ENCODE results near the gene XPR1.
"Not testable (repeated sequence)": the region's sequence is repeated elsewhere in the genome, so short reads cannot be mapped to it uniquely, and the experiment has no call there.

XPR1 gene

GRCh38 chr1:180698580-180698979, 66.8 kb downstream of the XPR1 start:
- no peaks in the 10 kb centered on the region for H4K20me1 ChIP-seq (ENCODE audit: control insufficient read depth, insufficient read depth, low read depth, low read length)
- H3K4me2 ChIP-seq (ENCODE audit: low read length), result no peak overlapping the region
- no peaks in the 10 kb centered on the region for H3K36me3 ChIP-seq (ENCODE audit: control insufficient read depth, low read length)
- no peaks in the 10 kb centered on the region for H3F3A ChIP-seq (ENCODE audit: control insufficient read depth, insufficient read depth)
- no peaks in the 10 kb centered on the region for H3K9me2 ChIP-seq (replicated peaks; ENCODE audit: control insufficient read depth, low read length)
- H3K9me3 ChIP-seq (ENCODE audit: control insufficient read depth, insufficient read depth, low read length), result peaks cover 6% of the 10 kb centered on the region; the same call in 1 of the 2 replicates
- no peak overlapping the region for H3K4me3 ChIP-seq (ENCODE audit: low read length)
- no peaks in the 10 kb centered on the region for H3K27me3 ChIP-seq (ENCODE audit: control insufficient read depth, low read length)
- H3K27ac ChIP-seq (ENCODE audit: low read depth, low read length), result no peak overlapping the region
- H3K79me2 ChIP-seq (ENCODE audit: control insufficient read depth, low read length), result peaks cover 9% of the 10 kb centered on the region
- TF ChIP-seq, protein P1, sequence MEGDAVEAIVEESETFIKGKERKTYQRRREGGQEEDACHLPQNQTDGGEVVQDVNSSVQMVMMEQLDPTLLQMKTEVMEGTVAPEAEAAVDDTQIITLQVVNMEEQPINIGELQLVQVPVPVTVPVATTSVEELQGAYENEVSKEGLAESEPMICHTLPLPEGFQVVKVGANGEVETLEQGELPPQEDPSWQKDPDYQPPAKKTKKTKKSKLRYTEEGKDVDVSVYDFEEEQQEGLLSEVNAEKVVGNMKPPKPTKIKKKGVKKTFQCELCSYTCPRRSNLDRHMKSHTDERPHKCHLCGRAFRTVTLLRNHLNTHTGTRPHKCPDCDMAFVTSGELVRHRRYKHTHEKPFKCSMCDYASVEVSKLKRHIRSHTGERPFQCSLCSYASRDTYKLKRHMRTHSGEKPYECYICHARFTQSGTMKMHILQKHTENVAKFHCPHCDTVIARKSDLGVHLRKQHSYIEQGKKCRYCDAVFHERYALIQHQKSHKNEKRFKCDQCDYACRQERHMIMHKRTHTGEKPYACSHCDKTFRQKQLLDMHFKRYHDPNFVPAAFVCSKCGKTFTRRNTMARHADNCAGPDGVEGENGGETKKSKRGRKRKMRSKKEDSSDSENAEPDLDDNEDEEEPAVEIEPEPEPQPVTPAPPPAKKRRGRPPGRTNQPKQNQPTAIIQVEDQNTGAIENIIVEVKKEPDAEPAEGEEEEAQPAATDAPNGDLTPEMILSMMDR (IDR thresholded peaks at IDR 0.05; ENCODE audit: low read depth, low read length, poor library complexity, severe bottlenecking), result no peak
- TF ChIP-seq EZH2phosphoT487 (IDR thresholded peaks at IDR 0.05; ENCODE audit: borderline replicate concordance, low read length), result no peak
- no peaks in the 10 kb centered on the region for H3K4me1 ChIP-seq (ENCODE audit: control insufficient read depth, low read length)

GRCh38 chr1:180702376-180702775, 70.6 kb downstream of the XPR1 start:
- not testable (repeated sequence) for H3F3A ChIP-seq (ENCODE audit: control insufficient read depth, insufficient read depth); H3K27ac ChIP-seq (ENCODE audit: low read depth, low read length); H3K4me2 ChIP-seq (ENCODE audit: low read length); H3K4me1 ChIP-seq (ENCODE audit: control insufficient read depth, low read length); H4K20me1 ChIP-seq (ENCODE audit: control insufficient read depth, insufficient read depth, low read depth, low read length); H3K4me3 ChIP-seq (ENCODE audit: low read length); H3K9me2 ChIP-seq (replicated peaks; ENCODE audit: control insufficient read depth, low read length); H3K27me3 ChIP-seq (ENCODE audit: control insufficient read depth, low read length); H3K9me3 ChIP-seq (ENCODE audit: control insufficient read depth, insufficient read depth, low read length); H3K36me3 ChIP-seq (ENCODE audit: control insufficient read depth, low read length)
- peaks cover 11% of the 10 kb centered on the region for H3K79me2 ChIP-seq (ENCODE audit: control insufficient read depth, low read length)

- not testable (repeated sequence) for H3K79me2 ChIP-seq (ENCODE audit: control insufficient read depth, low read length); H3K9me2 ChIP-seq (replicated peaks; ENCODE audit: control insufficient read depth, low read length); H3K27me3 ChIP-seq (ENCODE audit: control insufficient read depth, low read length); H3K4me3 ChIP-seq (ENCODE audit: low read length); H3K4me1 ChIP-seq (ENCODE audit: control insufficient read depth, low read length); H3K27ac ChIP-seq (ENCODE audit: low read depth, low read length); H3K4me2 ChIP-seq (ENCODE audit: low read length); H4K20me1 ChIP-seq (ENCODE audit: control insufficient read depth, insufficient read depth, low read depth, low read length); H3F3A ChIP-seq (ENCODE audit: control insufficient read depth, insufficient read depth); H3K9me3 ChIP-seq (ENCODE audit: control insufficient read depth, insufficient read depth, low read length); H3K36me3 ChIP-seq (ENCODE audit: control insufficient read depth, low read length)
Observed at GRCh38 chr1:180710746-180711145, 78.9 kb downstream of the XPR1 start.

- not testable (repeated sequence) for H3K4me2 ChIP-seq (ENCODE audit: low read length); H3K4me3 ChIP-seq (ENCODE audit: low read length); H3K9me2 ChIP-seq (replicated peaks; ENCODE audit: control insufficient read depth, low read length); H3F3A ChIP-seq (ENCODE audit: control insufficient read depth, insufficient read depth); H3K36me3 ChIP-seq (ENCODE audit: control insufficient read depth, low read length); H3K27ac ChIP-seq (ENCODE audit: low read depth, low read length); H3K4me1 ChIP-seq (ENCODE audit: control insufficient read depth, low read length); H3K27me3 ChIP-seq (ENCODE audit: control insufficient read depth, low read length); H3K9me3 ChIP-seq (ENCODE audit: control insufficient read depth, insufficient read depth, low read length); H4K20me1 ChIP-seq (ENCODE audit: control insufficient read depth, insufficient read depth, low read depth, low read length); H3K79me2 ChIP-seq (ENCODE audit: control insufficient read depth, low read length)
Observed at GRCh38 chr1:180711260-180711659, 79.4 kb downstream of the XPR1 start.

- no peaks in the 10 kb centered on the region for H3K36me3 ChIP-seq (ENCODE audit: control insufficient read depth, low read length)
- H3K9me2 ChIP-seq (replicated peaks; ENCODE audit: control insufficient read depth, low read length), result no peaks in the 10 kb centered on the region
- no peak overlapping the region for H3K27ac ChIP-seq (ENCODE audit: low read depth, low read length)
- H3K4me3 ChIP-seq (ENCODE audit: low read length), result no peak overlapping the region
- TF ChIP-seq EZH2phosphoT487 (IDR thresholded peaks at IDR 0.05; ENCODE audit: borderline replicate concordance, low read length), result no peak
- TF ChIP-seq, protein P1 (IDR thresholded peaks at IDR 0.05; ENCODE audit: low read depth, low read length, poor library complexity, severe bottlenecking), result no peak
- no peaks in the 10 kb centered on the region for H4K20me1 ChIP-seq (ENCODE audit: control insufficient read depth, insufficient read depth, low read depth, low read length)
- no peaks in the 10 kb centered on the region for H3K4me1 ChIP-seq (ENCODE audit: control insufficient read depth, low read length)
- H3F3A ChIP-seq (ENCODE audit: control insufficient read depth, insufficient read depth), result no peaks in the 10 kb centered on the region
- H3K4me2 ChIP-seq (ENCODE audit: low read length), result no peak overlapping the region
- no peaks in the 10 kb centered on the region for H3K79me2 ChIP-seq (ENCODE audit: control insufficient read depth, low read length)
- H3K9me3 ChIP-seq (ENCODE audit: control insufficient read depth, insufficient read depth, low read length), result no peaks in the 10 kb centered on the region
- H3K27me3 ChIP-seq (ENCODE audit: control insufficient read depth, low read length), result no peaks in the 10 kb centered on the region
Observed at GRCh38 chr1:180720753-180721152, 88.9 kb downstream of the XPR1 start.

Measured in DOHH2 (cell line).